HG03342 (cell line): Measurements from ENCODE around the gene CNOT8.
"Not testable (repeated sequence)": the region's sequence is repeated elsewhere in the genome, so short reads cannot be mapped to it uniquely, and the experiment has no call there.

ENCODE experiments used
- ATAC-seq: cut with Tn5 transposase; IDR thresholded peaks from one replicate; pipeline ENCODE4 v1.9.1; 2021; ENCODE audit warnings: mild to moderate bottlenecking, moderate library complexity; ENCODE audit not compliant: unreplicated experiment

Gene CNOT8

GRCh38 chr5:154834053-154834452 lies 24.4 kb upstream of the CNOT8 start:
- no peak for ATAC-seq

GRCh38 chr5:154835701-154836052 lies 22.8 kb upstream of the CNOT8 start:
- ATAC-seq: not testable (repeated sequence)

- no peak for ATAC-seq
Measured at GRCh38 chr5:154836225-154836624, 22.2 kb upstream of the CNOT8 start.

- no peak for ATAC-seq
Measured at GRCh38 chr5:154837009-154837901, 21.2 kb upstream of the CNOT8 start.

GRCh38 chr5:154840435-154841272 lies 17.8 kb upstream of the CNOT8 start:
- no peak for ATAC-seq

GRCh38 chr5:154841273-154841661 lies 17.2 kb upstream of the CNOT8 start:
- no peak for ATAC-seq

GRCh38 chr5:154842689-154843530 lies 15.5 kb upstream of the CNOT8 start:
- no peak for ATAC-seq

GRCh38 chr5:154844809-154845208 lies 13.6 kb upstream of the CNOT8 start:
- ATAC-seq: no peak

- no peak for ATAC-seq
Measured at GRCh38 chr5:154849264-154849785, 9.1 kb upstream of the CNOT8 start.

GRCh38 chr5:154849791-154850201 lies 8.6 kb upstream of the CNOT8 start:
- no peak for ATAC-seq

GRCh38 chr5:154850255-154851062 lies 8.0 kb upstream of the CNOT8 start, which contains the start of gene FAXDC2:
FAXDC2 (minus strand) TSS chr5:154850603; CDS start chr5:154838178, 12,425 bp downstream.
- ATAC-seq: peak; percentile 69

- ATAC-seq: no peak
Measured at GRCh38 chr5:154851351-154851750, 7.1 kb upstream of the CNOT8 start.

GRCh38 chr5:154857530-154858296 lies 714 bp upstream of the CNOT8 start:
- ATAC-seq: peak; percentile 66

GRCh38 chr5:154858972-154859871 lies 795 bp downstream of the CNOT8 start:
- no peak for ATAC-seq

- no peak for ATAC-seq
Measured at GRCh38 chr5:154860123-154860522, 1.7 kb downstream of the CNOT8 start.

- no peak for ATAC-seq
Measured at GRCh38 chr5:154860765-154861164, 2.3 kb downstream of the CNOT8 start.

GRCh38 chr5:154861946-154862345 lies 3.5 kb downstream of the CNOT8 start:
- ATAC-seq: no peak

GRCh38 chr5:154862766-154863165 lies 4.3 kb downstream of the CNOT8 start:
- ATAC-seq: no peak
